Posterior vena cava (tissue), 2 donors: ENCODE data around the gene UBP1. TPM values are rescaled to one million over a fixed set of nuclear protein-coding genes. Genes with fewer than 3 reads are reported as not detected.
"Not testable (repeated sequence)": the region's sequence is repeated elsewhere in the genome, so short reads cannot be mapped to it uniquely, and the experiment has no call there.

Experiments used
- DNase-seq: peaks from one replicate; pipeline ENCODE4 v3.0.0-alpha.2; 2020; ENCODE audit warnings: low spot score
- intact Hi-C, 2 donors: fragments of 100-400 bp; cut with DNase I; formaldehyde crosslinking; loops; one replicate each; pipeline versions ENCODE4 v1.14.1 to v1.14.2; 2022 to 2023
- long read RNA-seq, 2 donors: library from polyadenylated mRNA; unstranded; transcript quantifications; one replicate each; pipeline ENCODE4 v2.0.0, GENCODE V29; 2020 to 2021
- total RNA-seq, 2 donors: library from RNA; stranded (reverse); fragmentation: NEBNext Ultra II Directional; extraction: Animal tissue kit (Norgen Biotek cat#: 25700); gene quantifications; one replicate each; pipeline ENCODE4 v1.2.1, GENCODE V29; 2021
- donor health status: DM: yes; HTN: yes; CAD: no.
- donor health status: DM: yes; HTN: yes; CAD: no.

UBP1 gene, protein sequence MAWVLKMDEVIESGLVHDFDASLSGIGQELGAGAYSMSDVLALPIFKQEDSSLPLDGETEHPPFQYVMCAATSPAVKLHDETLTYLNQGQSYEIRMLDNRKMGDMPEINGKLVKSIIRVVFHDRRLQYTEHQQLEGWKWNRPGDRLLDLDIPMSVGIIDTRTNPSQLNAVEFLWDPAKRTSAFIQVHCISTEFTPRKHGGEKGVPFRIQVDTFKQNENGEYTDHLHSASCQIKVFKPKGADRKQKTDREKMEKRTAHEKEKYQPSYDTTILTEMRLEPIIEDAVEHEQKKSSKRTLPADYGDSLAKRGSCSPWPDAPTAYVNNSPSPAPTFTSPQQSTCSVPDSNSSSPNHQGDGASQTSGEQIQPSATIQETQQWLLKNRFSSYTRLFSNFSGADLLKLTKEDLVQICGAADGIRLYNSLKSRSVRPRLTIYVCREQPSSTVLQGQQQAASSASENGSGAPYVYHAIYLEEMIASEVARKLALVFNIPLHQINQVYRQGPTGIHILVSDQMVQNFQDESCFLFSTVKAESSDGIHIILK
- 10 to 100 TPM; 57.5 to 66.5 TPM for total RNA-seq
- long read RNA-seq, donor 1, full-length matches to known transcripts: 5 of 13 reads
- long read RNA-seq, donor 1, partial matches to known transcripts: 4 of 13 reads
- long read RNA-seq, donor 1, other reads (novel, unspliced or antisense): 4 of 13 reads
- long read RNA-seq, donor 2, partial matches to known transcripts: 2 of 8 reads
- long read RNA-seq, donor 2, other reads (novel, unspliced or antisense): 6 of 8 reads

GRCh38 chr3:33440328-33441224 is at the start of gene UBP1:
TSS of gene UBP1 (minus strand) at chr3:33440405. CDS start at chr3:33439848, 557 bp downstream.
- peak; percentile 100 for DNase-seq
- intact Hi-C loops: no loop called here

DNA sequence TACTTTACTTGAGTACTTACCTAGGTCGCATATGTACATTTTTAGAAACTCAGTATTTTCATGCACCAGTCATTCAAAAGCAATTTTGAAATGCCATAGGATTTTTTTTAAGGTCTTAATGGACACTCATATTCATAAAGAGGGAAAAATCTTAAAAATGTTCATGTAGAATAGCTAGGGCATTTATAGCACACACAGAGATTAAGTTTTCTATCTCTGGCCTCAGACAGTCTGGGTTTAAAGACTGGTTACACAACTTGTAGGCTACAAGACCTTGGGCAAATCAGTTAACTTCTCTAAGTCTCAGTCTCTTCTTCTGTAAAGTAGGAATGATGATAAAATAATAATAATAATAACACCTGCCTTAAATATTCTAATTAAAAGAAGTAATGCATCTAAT is 48.5 kb upstream of the UBP1 start:
- intact Hi-C loops: no loop called here
- no peak for DNase-seq

GRCh38 chr3:33488246-33488645 is 48.0 kb upstream of the UBP1 start:
- no peak for DNase-seq
- intact Hi-C loops: no loop called here

- DNase-seq: no peak
- intact Hi-C loops: no loop called here
These were observed 41.9 kb upstream of the UBP1 start for GRCh38 chr3:33482111-33482521.

DNA sequence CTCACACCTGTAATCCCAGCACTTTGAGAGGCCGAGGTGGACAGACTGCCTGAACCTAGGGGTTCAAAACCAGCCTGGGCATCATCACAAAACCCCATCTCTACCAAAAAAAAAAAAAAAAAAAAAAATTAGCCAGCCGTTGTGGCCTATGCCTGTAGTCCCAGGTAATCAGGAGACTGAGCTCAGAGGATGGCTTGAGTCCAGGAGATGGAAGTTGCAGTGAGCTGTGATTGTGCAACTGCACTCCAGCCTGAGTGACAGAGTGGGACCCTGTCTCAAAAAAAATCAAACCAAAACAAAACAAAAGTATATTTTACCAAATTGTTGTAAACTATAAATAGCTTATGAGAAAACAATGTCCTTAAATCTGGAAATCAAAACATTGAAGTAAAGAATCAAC is 34.7 kb upstream of the UBP1 start:
- intact Hi-C loops: no loop called here
- no peak for DNase-seq

GRCh38 chr3:33473813-33474212 is 33.6 kb upstream of the UBP1 start:
- intact Hi-C loops: no loop called here
- DNase-seq: no peak

GRCh38 chr3:33467786-33468185 is 27.6 kb upstream of the UBP1 start:
- no peak for DNase-seq
- intact Hi-C loops: no loop called here

- DNase-seq: no peak
- intact Hi-C loops: no loop called here
These were observed 20.9 kb upstream of the UBP1 start for GRCh38 chr3:33461097-33461496.

DNA sequence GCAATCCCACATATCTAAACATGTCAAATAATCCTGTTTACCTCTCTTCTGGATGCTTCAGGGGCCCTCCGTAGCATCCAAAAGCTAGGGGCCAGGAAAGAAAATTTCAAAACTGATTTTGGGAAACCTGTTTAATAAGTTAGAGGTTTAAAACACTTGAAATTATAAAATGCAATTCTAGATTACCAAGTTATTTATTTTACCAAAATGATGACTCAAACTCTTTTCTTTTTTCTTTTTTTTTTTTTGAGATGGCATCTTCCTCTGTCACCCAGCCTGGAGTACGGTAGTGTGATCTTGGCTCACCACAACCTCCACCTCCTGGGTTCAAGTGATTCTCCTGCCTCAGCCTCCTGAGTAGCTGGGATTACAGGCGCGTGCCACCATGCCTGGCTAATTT is 19.4 kb upstream of the UBP1 start:
- intact Hi-C loops, DNase-seq: not testable (repeated sequence)

DNA sequence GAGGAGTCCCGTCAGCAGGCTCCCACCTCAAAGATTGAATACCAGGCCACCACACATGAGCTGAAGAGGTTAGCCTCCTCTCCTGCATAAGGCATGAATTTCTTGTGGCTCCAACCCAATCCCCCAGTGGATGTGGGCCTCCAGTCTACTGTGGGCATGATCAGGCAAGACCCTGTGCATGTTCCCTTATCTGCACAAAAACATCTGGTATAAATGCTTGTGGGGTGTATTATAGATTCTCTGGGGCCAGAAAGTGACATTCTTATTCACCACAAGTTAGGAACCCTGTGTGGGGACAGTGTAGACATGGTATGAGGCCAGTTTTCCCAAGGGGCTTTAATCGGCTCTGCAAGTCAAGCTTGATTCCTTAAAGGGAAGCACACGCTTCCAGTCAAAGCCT is 18.2 kb upstream of the UBP1 start:
- DNase-seq: no peak
- intact Hi-C loops: no loop called here

DNA sequence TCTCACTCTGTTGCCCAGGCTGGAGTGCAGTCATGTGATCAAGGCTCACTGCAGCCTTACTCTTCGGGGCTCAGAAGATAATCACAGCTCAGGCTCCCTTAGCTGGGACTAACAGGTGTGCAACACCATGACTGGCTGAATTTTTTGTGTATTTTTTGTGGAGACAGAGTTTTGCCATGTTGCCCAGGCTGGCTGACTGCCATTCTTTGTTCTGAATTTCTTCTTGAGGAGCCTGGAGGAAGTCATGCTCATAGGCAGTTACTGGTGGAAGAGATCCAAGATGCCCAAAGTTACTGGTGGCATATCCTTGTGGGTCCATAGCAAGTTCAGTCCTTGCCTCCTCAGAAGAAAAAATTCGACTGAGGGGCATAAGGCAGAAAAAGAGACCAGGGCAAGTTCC is 16.6 kb upstream of the UBP1 start:
- no peak for DNase-seq
- intact Hi-C loops: no loop called here

DNA sequence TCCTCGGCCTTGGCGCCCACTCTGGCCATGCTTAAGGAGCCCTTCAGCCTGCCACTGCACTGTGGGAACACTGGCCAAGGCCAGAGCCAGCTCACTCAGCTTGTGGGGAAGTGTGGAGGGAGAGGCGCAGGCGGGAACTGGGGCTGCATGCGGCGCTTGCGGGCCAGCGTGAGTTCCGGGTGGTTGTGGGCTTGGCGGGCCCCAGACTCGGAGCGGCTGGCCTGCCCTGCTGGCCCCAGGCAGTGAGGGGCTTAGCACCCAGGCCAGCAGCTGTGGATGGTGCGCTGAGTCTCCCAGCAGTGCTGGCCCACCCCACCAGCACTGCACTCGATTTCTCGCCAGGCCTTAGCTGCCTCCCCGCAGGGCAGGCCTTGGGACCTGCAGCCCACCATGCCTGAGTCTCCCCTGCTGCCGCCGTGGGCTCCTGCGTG is 13.1 kb upstream of the UBP1 start:
- intact Hi-C loops: no loop called here
- no peak for DNase-seq

DNA sequence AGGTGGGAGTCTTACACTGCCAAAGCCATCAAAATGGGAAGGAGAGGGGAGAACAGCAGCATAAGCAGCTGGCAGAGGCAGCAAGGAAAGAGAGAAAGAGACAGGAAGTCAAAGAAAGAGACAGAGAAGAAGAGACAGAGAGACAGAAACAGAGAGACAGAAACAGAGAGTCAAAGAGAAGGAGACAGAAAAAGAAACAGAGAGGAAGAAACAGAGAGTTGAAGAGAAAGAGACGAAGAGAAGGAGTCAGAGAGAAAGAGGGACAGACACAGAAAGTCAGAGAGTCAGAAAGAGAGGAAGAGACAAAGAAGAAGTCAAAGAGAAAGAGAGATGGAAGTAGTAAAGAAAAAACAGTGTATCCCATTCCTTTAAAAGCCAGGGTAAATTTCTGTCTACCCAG is 11.8 kb upstream of the UBP1 start:
- intact Hi-C loops, DNase-seq: not testable (repeated sequence)

- no peak for DNase-seq
- intact Hi-C loops: no loop called here
These were observed 7.8 kb upstream of the UBP1 start for GRCh38 chr3:33447958-33448357.

DNA sequence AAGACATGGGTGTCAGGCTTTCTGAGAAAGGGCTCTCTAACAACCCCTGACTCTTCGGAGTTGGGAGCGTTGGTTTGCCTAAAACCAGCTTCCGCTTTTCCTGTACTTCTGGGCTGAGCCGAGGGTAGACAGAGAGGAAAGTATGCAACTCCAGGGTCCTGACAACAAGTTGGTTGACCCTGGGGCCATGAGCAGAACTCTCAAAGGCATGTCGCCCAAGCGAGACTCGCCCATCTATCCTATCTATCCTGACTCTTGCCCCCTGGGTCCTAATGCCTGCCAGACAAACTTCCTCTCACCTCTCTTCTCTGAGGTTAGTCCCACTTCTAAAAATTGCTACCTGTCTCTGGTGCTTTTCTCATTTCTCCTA is 7.0 kb upstream of the UBP1 start:
- intact Hi-C loops, DNase-seq: not testable (repeated sequence)

GRCh38 chr3:33442190-33442589 is 2.0 kb upstream of the UBP1 start:
- intact Hi-C loops: no loop called here
- DNase-seq: no peak

DNA sequence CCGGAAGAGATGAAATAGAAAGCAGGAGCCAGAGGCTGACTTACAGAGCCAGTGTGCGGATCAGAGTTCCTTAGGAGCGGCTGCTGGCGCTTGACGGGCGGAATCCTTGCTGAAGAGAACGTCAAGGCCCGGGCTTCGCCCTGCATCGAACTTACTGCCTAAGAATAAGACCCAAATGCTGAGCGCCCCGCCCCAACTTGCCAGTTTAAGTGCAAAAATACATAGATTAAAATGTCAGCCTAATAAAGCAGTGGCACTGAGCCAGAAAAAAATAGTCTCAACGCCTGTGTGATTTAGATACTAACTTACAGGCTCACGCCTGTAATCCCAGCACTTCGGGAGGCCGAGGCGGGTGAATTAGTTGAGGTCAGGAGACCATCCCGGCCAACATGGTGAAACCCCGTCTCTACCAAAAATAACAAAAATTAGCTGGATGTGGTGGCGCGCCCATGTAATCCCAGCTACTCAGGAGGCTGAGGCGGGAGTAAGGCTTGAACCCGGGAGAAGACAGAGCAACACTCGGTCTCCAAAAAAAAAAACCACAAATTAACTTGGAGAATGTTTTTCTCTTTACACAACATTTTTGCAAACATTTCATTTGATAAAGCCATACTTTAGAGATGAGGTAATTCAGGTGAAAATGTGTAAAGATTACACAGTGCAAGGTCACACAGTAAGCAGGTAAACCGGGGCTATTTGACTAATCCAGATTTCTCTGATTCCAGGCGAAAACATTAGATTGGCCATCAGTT is 1.2 kb upstream of the UBP1 start:
- peak; percentile 90 for DNase-seq
- intact Hi-C loops: no loop called here

DNA sequence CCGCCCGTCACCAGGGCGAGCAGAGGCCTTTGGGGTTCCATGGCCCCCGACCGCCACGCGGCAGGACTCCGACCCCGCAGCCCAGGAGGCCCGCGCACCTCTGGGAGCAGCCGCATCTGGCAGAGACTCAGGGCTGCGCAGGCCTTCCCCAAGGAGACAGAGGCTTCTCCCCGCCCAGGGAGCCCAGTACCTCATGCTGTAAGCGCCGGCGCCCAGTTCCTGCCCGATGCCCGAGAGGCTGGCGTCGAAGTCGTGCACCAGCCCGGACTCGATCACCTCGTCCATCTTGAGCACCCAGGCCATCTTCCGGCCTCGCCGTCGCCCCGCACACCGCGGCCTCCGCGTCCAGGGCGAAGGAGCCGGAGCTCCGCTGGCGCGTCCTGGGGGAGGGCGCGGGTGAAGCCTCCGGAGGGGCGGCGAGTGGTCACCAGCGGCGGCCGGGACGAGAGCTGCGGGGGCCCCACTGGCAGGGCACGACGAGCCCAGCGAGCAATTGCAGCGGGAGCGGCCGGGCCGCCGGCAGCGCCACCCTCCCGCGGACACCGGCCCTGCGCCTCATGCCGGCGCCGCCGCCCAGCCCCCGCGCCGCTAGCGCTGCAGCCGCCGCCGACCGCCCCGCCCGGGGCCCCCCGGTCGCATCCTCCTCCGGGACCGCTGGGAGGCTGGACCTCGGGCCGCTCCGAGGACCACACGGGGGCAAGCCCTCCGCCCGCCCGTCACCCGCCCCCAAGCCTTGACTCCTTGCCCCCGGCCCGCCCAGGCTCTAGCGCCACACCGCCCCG is 468 bp downstream of the UBP1 start:
- intact Hi-C loops: no loop called here
- DNase-seq: peak; percentile 90
